SH-SY5Y (cell line): ENCODE measurements around the gene USH2A.

Experiments used
- GATA2 ChIP-seq: IDR thresholded peaks from 2 replicates; pipeline ENCODE4 v1.6.1; 2011; ENCODE audit warnings: mild to moderate bottlenecking, low read depth, low read length
- GATA3 ChIP-seq: IDR thresholded peaks from 2 replicates; pipeline ENCODE4 v1.6.1; 2011; ENCODE audit warnings: low read depth, mild to moderate bottlenecking, low read length, moderate library complexity

DNA sequence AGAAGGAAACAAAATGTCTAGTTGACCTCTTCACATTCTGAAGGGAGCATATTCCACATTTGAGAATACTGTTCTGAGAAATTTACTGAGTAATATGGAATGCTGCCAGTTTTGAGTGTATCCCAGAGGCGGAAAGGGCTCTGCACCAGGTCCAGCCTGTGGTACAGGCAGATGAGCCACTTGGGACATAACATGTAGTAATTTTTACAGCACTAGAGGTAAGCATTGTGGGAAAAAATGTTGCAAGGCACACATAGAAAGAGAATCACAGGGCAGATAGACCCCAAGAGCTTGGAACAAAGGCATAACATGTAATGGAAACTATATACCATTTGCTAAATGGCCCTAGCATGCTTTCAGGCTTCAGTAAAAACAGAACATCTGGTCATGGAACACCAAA is 228.5 kb downstream of the USH2A start:
- TF ChIP-seq GATA3 (no peak), GATA2 (no peak)
